HL-60 (cell line): ENCODE measurements around the gene PTGES3L.

ENCODE experiments used
- DNase-seq, 2 experiments: peaks; one replicate each; pipeline ENCODE4 v3.0.0-alpha.2; 2010 to 2020; ENCODE audit warnings: low read depth in 1 of 2, low spot score in 1 of 2
- H3K27ac ChIP-seq: fragments of 250-450 bp; sonication (Bioruptor Pico); replicated peaks from 2 replicates; pipeline ENCODE4 v1.5.1; 2020; ENCODE audit warnings: mild to moderate bottlenecking, moderate library complexity
- H3K27me3 ChIP-seq: fragments of 250-450 bp; sonication (Bioruptor Pico); 2 replicates; pipeline ENCODE4 v1.5.1; 2021; ENCODE audit warnings: mild to moderate bottlenecking, moderate library complexity; ENCODE audit not compliant: insufficient read depth, poor library complexity, severe bottlenecking
- H3K4me3 ChIP-seq: replicated peaks from 2 replicates; pipeline ENCODE4 v1.5.1; 2011; ENCODE audit warnings: mild to moderate bottlenecking, control low read depth, low read length; ENCODE audit not compliant: insufficient read depth
- CTCF ChIP-seq: IDR thresholded peaks from one replicate; pipeline ENCODE4 v1.5.1; 2011; ENCODE audit warnings: low read length, control low read depth, inconsistent platforms; ENCODE audit not compliant: insufficient read depth
- GABPA ChIP-seq: IDR thresholded peaks from 2 replicates; pipeline ENCODE4 v1.6.1; 2012; ENCODE audit warnings: low read depth
- POLR2AphosphoS5 ChIP-seq: IDR thresholded peaks from 2 replicates; pipeline ENCODE4 v1.6.1; 2012; ENCODE audit warnings: low read depth
- REST ChIP-seq: IDR thresholded peaks from 2 replicates; pipeline ENCODE4 v1.6.1; 2012; ENCODE audit warnings: low read depth; ENCODE audit not compliant: insufficient replicate concordance
- SPI1 ChIP-seq: IDR thresholded peaks from 2 replicates; pipeline ENCODE4 v1.6.1; 2012; ENCODE audit warnings: low read depth, mild to moderate bottlenecking, borderline replicate concordance

Gene PTGES3L

GRCh38 chr17:42918902-42919521, 60.9 kb downstream of the PTGES3L start:
- TF ChIP-seq POLR2AphosphoS5 (no peak), CTCF (no peak), GABPA (no peak), REST (no peak), SPI1 (no peak)
- no peak for DNase-seq
- H3K4me3 ChIP-seq, result no peak overlapping the region
- H3K27me3 ChIP-seq, result no peaks in the 10 kb centered on the region
- no peak overlapping the region for H3K27ac ChIP-seq
